OCI-LY3 (cell line): Measurements from ENCODE around the gene ARHGEF25.

ENCODE experiments used
- H2AFZ ChIP-seq: fragments of 200-600, 300-600 bp; shearing (Covaris generic); 2 replicates; pipeline ENCODE4 v1.6.0; 2014; ENCODE audit warnings: antibody characterized with exemption, low read depth, low read length
- H3K27ac ChIP-seq: fragments of 200-600, 300-600 bp; sonication (generic); 2 replicates; pipeline ENCODE4 v1.5.1; 2014; ENCODE audit warnings: mild to moderate bottlenecking, low read length, moderate library complexity, mixed read lengths
- H3K27me3 ChIP-seq: fragments of 200-600, 300-600 bp; sonication (generic); 2 replicates; pipeline ENCODE4 v1.6.1; 2014; ENCODE audit warnings: low read depth, low read length, mixed read lengths
- H3K36me3 ChIP-seq: fragments of 200-600, 300-600 bp; sonication (generic); replicated peaks from 2 replicates; pipeline ENCODE3; 2014; ENCODE audit warnings: low read depth, low read length, mixed read lengths
- H3K4me1 ChIP-seq: fragments of 300-600, 200-600 bp; sonication (generic); 2 replicates; pipeline ENCODE4 v1.6.1; 2014; ENCODE audit warnings: low read length, mixed read lengths
- H3K4me2 ChIP-seq: fragments of 200-600, 300-600 bp; sonication (generic); 2 replicates; pipeline ENCODE4 v1.6.1; 2014; ENCODE audit warnings: low read length, mixed read lengths
- H3K4me3 ChIP-seq: fragments of 300-600, 200-600 bp; sonication (generic); 2 replicates; pipeline ENCODE4 v1.5.1; 2014; ENCODE audit warnings: antibody characterized with exemption, mild to moderate bottlenecking, low read length, moderate library complexity
- H3K79me2 ChIP-seq: fragments of 300-600, 200-600 bp; shearing (Covaris generic); 2 replicates; pipeline ENCODE4 v1.6.1; 2014; ENCODE audit warnings: mild to moderate bottlenecking, low read length, mixed read lengths
- H3K9ac ChIP-seq: fragments of 300-600, 200-600 bp; shearing (Covaris generic); 2 replicates; pipeline ENCODE4 v1.6.0; 2014; ENCODE audit warnings: mild to moderate bottlenecking, low read length, moderate library complexity
- H3K9me3 ChIP-seq: fragments of 200-600, 300-600 bp; shearing (Covaris generic); 2 replicates; pipeline ENCODE4 v1.6.1; 2014; ENCODE audit warnings: low read length, mixed read lengths; ENCODE audit not compliant: insufficient read depth
- H4K20me1 ChIP-seq: fragments of 200-600, 300-600 bp; sonication (generic); 2 replicates; pipeline ENCODE4 v1.6.1; 2016; ENCODE audit warnings: low read length, mixed read lengths; ENCODE audit not compliant: insufficient read depth
- EZH2phosphoT487 ChIP-seq: fragments of 200-600 bp; shearing (Covaris generic); IDR thresholded peaks from 2 replicates; pipeline ENCODE4 v1.6.1; 2018; ENCODE audit warnings: antibody characterized with exemption, mixed run types, low read depth
- TF ChIP-seq, protein P1 (sequence below): fragments of 200-600, 300-600 bp; sonication (generic); IDR thresholded peaks from 2 replicates; pipeline ENCODE4 v1.5.1; 2014; ENCODE audit warnings: antibody characterized with exemption, low read length, low read depth

ARHGEF25 gene

DNA sequence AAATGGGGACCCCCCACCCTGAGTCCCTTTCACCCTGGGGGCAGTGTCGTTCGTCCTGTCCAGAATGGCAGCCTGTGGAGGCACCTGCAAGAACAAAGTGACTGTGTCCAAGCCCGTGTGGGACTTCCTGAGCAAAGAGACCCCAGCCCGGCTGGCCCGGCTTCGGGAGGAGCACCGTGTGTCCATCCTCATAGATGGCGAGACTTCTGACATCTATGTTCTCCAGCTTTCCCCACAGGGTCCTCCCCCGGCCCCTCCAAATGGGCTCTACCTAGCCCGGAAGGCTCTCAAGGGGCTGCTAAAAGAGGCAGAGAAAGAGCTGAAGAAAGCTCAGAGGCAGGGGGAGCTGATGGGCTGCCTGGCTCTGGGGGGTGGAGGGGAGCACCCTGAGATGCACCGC, 4.4 kb upstream of the ARHGEF25 start:
- Histone ChIP-seq H3K36me3 (peaks cover 10% of the 10 kb centered on the region), H3K4me1 (peaks cover 19% of the 10 kb centered on the region), H2AFZ (no peak overlapping the region), H3K27me3 (no peaks in the 10 kb centered on the region), H3K9ac (no peak overlapping the region), H4K20me1 (no peaks in the 10 kb centered on the region), H3K4me2 (no peak overlapping the region), H3K9me3 (no peaks in the 10 kb centered on the region), H3K79me2 (peaks cover 11% of the 10 kb centered on the region), H3K27ac (no peak overlapping the region), H3K4me3 (no peak overlapping the region)
- TF ChIP-seq, protein P1, sequence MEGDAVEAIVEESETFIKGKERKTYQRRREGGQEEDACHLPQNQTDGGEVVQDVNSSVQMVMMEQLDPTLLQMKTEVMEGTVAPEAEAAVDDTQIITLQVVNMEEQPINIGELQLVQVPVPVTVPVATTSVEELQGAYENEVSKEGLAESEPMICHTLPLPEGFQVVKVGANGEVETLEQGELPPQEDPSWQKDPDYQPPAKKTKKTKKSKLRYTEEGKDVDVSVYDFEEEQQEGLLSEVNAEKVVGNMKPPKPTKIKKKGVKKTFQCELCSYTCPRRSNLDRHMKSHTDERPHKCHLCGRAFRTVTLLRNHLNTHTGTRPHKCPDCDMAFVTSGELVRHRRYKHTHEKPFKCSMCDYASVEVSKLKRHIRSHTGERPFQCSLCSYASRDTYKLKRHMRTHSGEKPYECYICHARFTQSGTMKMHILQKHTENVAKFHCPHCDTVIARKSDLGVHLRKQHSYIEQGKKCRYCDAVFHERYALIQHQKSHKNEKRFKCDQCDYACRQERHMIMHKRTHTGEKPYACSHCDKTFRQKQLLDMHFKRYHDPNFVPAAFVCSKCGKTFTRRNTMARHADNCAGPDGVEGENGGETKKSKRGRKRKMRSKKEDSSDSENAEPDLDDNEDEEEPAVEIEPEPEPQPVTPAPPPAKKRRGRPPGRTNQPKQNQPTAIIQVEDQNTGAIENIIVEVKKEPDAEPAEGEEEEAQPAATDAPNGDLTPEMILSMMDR = no peak
- TF ChIP-seq EZH2phosphoT487 = no peak

- peaks cover 23% of the 10 kb centered on the region for H3K4me1 ChIP-seq
- H3K9ac ChIP-seq = no peak overlapping the region
- no peaks in the 10 kb centered on the region for H3K27me3 ChIP-seq
- H3K36me3 ChIP-seq = peaks cover 4% of the 10 kb centered on the region
- peaks cover 11% of the 10 kb centered on the region for H3K79me2 ChIP-seq
- H4K20me1 ChIP-seq = no peaks in the 10 kb centered on the region
- H2AFZ ChIP-seq = no peak overlapping the region
- no peak for TF ChIP-seq EZH2phosphoT487
- TF ChIP-seq, protein P1 = no peak
- no peaks in the 10 kb centered on the region for H3K9me3 ChIP-seq
- H3K4me2 ChIP-seq = no peak overlapping the region
- H3K4me3 ChIP-seq = no peak overlapping the region
- H3K27ac ChIP-seq = no peak overlapping the region
Measured at GRCh38 chr12:57607958-57608663, 3.1 kb upstream of the ARHGEF25 start.

DNA sequence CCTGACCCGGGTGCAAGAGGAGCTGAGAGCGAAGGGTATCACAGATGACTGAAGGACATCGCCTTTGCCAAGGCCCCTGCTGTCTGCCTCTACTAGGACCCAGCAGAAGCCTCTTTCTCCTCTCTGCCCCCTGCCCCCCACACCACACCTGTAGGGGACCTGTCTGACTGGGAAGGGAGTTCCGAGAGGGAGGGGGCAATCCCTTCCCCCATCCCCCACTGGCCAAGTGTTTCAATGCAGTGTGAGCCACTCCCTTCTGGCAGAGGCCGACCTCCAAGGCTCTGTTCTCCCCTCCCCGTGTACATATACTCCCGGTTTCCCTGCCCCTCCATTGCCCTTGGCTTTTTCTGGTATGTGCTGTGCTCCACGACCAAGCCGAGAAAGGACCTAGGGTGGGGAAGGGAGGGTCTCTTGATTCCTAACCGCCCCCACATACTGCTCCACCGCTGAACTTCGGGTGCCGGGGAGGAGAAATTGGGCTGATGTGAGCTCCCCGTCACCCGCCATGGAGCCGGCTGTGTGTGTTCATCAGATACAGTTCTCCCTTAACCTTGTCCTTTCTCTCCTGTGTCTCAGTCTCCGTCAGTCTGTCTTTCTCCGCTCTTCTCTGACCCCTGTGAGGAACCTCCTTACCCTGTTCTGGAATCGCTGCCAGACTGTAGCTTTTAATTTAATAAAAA, 2.0 kb upstream of the ARHGEF25 start:
- TF ChIP-seq, protein P1 = no peak
- no peak for TF ChIP-seq EZH2phosphoT487
- Histone ChIP-seq H3K9ac (no peak overlapping the region), H3K4me3 (no peak overlapping the region), H3K36me3 (peaks cover 4% of the 10 kb centered on the region), H3K27me3 (no peaks in the 10 kb centered on the region), H3K4me2 (no peak overlapping the region), H3K79me2 (peaks cover 11% of the 10 kb centered on the region), H4K20me1 (no peaks in the 10 kb centered on the region), H3K4me1 (peaks cover 28% of the 10 kb centered on the region), H2AFZ (no peak overlapping the region), H3K27ac (no peak overlapping the region), H3K9me3 (no peaks in the 10 kb centered on the region)

GRCh38 chr12:57609781-57610553, 1.3 kb upstream of the ARHGEF25 start:
- Histone ChIP-seq H2AFZ (no peak overlapping the region), H3K36me3 (peaks cover 4% of the 10 kb centered on the region), H4K20me1 (no peaks in the 10 kb centered on the region), H3K4me3 (no peak overlapping the region), H3K27ac (no peak overlapping the region), H3K9me3 (no peaks in the 10 kb centered on the region), H3K79me2 (peaks cover 9% of the 10 kb centered on the region), H3K9ac (no peak overlapping the region), H3K27me3 (no peaks in the 10 kb centered on the region), H3K4me1 (peaks cover 34% of the 10 kb centered on the region), H3K4me2 (no peak overlapping the region)
- TF ChIP-seq EZH2phosphoT487 = no peak
- TF ChIP-seq, protein P1 = no peak
